ENCODE results near the gene SPINT4.
"Not testable (repeated sequence)": the region's sequence is repeated elsewhere in the genome, so short reads cannot be mapped to it uniquely, and the experiment has no call there.

Gene SPINT4

DNA sequence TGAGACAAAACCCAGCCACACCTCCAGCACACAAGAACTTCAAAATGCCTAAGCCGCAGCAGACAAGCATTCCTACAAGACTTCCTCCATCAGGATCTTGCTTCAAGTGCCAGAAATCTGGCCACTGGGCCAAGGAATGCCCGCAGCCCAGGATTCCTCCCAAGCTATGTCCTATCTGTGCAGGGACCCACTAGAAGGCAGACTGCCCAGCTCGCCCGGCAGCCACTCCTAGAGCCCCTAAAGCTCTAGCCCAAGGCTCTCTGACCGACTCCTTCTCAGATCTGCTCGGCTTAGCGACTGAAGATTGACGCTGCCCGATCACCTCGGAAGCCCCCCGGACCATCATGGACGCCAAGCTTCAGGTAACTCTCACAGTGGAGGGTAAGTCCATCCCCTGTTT lies 39.8 kb downstream of the SPINT4 start:
- H3K27me3 ChIP-seq (ENCODE audit: control insufficient read depth in 1 of 2, insufficient read depth in 2 of 2, low read length in 2 of 2); H3K9me3 ChIP-seq (ENCODE audit: control insufficient read depth in 1 of 2, low read length in 2 of 2); H3K27ac ChIP-seq (ENCODE audit: low read depth, low read length); H3K36me3 ChIP-seq (ENCODE audit: control insufficient read depth in 1 of 2, insufficient read depth in 2 of 2, low read length in 2 of 2); H3K9ac ChIP-seq (ENCODE audit: low read depth in 1 of 2, low read length in 2 of 2); H3K4me3 ChIP-seq (ENCODE audit: low read depth in 1 of 2, low read length in 2 of 2); H3K4me1 ChIP-seq (ENCODE audit: control insufficient read depth in 1 of 2, insufficient read depth in 2 of 2, low read length in 2 of 2): not testable (repeated sequence)

DNA sequence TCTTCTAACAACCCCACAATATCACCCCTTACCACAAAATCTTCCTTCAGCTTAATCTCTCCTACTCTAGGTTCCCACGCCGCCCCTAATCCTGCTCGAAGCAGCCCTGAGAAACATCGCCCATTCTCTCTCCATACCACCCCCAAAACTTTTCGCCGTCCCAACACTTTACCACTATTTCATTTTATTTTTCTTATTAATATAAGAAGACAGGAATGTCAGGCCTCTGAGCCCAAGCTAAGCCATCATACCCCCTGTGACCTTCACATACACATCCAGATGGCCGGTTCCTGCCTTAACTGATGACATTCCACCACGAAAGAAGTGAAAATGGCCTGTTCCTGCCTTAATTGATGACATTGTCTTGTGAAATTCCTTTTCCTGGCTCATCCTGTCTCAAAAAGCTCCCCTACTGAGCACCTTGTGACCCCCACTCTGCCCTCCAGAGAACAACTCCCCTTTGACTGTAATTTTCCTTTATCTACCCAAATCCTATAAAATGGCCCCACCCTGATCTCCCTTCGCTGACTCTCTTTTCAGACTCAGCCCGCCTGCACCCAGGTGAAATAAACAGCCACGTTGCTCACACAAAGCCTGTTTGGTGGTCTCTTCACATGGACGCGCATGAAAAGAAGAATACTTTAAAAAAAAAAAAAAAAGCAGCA lies 42.6 kb downstream of the SPINT4 start:
- not testable (repeated sequence) for H3K36me3 ChIP-seq (ENCODE audit: control insufficient read depth in 1 of 2, insufficient read depth in 2 of 2, low read length in 2 of 2); H3K4me3 ChIP-seq (ENCODE audit: low read depth in 1 of 2, low read length in 2 of 2); H3K9me3 ChIP-seq (ENCODE audit: control insufficient read depth in 1 of 2, low read length in 2 of 2); H3K27me3 ChIP-seq (ENCODE audit: control insufficient read depth in 1 of 2, insufficient read depth in 2 of 2, low read length in 2 of 2); H3K4me1 ChIP-seq (ENCODE audit: control insufficient read depth in 1 of 2, insufficient read depth in 2 of 2, low read length in 2 of 2); H3K27ac ChIP-seq (ENCODE audit: low read depth, low read length); H3K9ac ChIP-seq (ENCODE audit: low read depth in 1 of 2, low read length in 2 of 2)

DNA sequence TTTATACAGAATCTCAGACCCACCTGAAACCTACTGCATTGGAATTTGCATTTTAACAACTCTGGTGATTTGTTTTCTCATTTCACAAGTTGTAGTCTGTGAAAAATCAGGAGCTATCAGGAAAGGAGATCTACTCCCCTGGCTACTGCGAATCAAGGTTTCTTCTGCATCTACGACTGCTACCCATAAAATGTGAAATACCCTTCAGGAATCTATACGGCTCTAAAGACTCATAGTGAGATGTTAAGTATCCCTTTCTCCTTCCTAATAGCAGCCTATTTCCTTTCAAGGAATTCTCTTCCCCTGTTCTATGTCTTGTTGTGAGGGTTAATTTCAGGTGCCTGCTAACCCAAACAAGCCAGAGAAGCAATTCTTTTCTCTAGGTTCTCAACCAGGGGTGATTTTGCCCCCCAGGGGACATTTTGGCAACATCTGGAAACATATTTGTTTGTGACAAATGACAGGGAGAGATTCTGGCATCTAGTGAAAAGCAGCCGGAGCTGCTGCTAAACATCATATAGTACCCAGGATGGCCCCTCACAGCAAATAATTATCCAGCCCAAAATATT lies 43.2 kb downstream of the SPINT4 start:
- Histone ChIP-seq H3K4me3 (ENCODE audit: low read depth in 1 of 2, low read length in 2 of 2) (no peak overlapping the region), H3K9ac (ENCODE audit: low read depth in 1 of 2, low read length in 2 of 2) (no peak overlapping the region), H3K27ac (ENCODE audit: low read depth, low read length) (no peak overlapping the region), H3K36me3 (ENCODE audit: control insufficient read depth in 1 of 2, insufficient read depth in 2 of 2, low read length in 2 of 2) (no peaks in the 10 kb centered on the region), H3K4me1 (ENCODE audit: control insufficient read depth in 1 of 2, insufficient read depth in 2 of 2, low read length in 2 of 2) (peaks cover 0 to under 1% of the 10 kb centered on the region in 2 donors), H3K9me3 (ENCODE audit: control insufficient read depth in 1 of 2, low read length in 2 of 2) (no peaks in the 10 kb centered on the region), H3K27me3 (ENCODE audit: control insufficient read depth in 1 of 2, insufficient read depth in 2 of 2, low read length in 2 of 2) (no peaks in the 10 kb centered on the region)

- H3K4me3 ChIP-seq (ENCODE audit: low read depth in 1 of 2, low read length in 2 of 2): no peak overlapping the region
- no peak overlapping the region for H3K27ac ChIP-seq (ENCODE audit: low read depth, low read length)
Observed at GRCh38 chr20:45765980-45766379, 43.8 kb downstream of the SPINT4 start.

GRCh38 chr20:45768479-45768878 lies 46.3 kb downstream of the SPINT4 start:
- Histone ChIP-seq H3K36me3 (ENCODE audit: control insufficient read depth in 1 of 2, insufficient read depth in 2 of 2, low read length in 2 of 2) (no peaks in the 10 kb centered on the region), H3K4me1 (ENCODE audit: control insufficient read depth in 1 of 2, insufficient read depth in 2 of 2, low read length in 2 of 2) (peaks cover 12 to 13% of the 10 kb centered on the region in 2 donors), H3K9me3 (ENCODE audit: control insufficient read depth in 1 of 2, low read length in 2 of 2) (no peaks in the 10 kb centered on the region), H3K4me3 (ENCODE audit: low read depth in 1 of 2, low read length in 2 of 2) (no peak overlapping the region), H3K27me3 (ENCODE audit: control insufficient read depth in 1 of 2, insufficient read depth in 2 of 2, low read length in 2 of 2) (no peaks in the 10 kb centered on the region), H3K27ac (ENCODE audit: low read depth, low read length) (no peak overlapping the region), H3K9ac (ENCODE audit: low read depth in 1 of 2, low read length in 2 of 2) (no peak overlapping the region)

More at GRCh38 chr20:45765980-45766379, 43.8 kb downstream of the SPINT4 start:
- Histone ChIP-seq H3K9me3 (ENCODE audit: control insufficient read depth in 1 of 2, low read length in 2 of 2) (no peaks in the 10 kb centered on the region), H3K4me1 (ENCODE audit: control insufficient read depth in 1 of 2, insufficient read depth in 2 of 2, low read length in 2 of 2) (peaks cover 4 to 6% of the 10 kb centered on the region in 2 donors), H3K36me3 (ENCODE audit: control insufficient read depth in 1 of 2, insufficient read depth in 2 of 2, low read length in 2 of 2) (no peaks in the 10 kb centered on the region), H3K9ac (ENCODE audit: low read depth in 1 of 2, low read length in 2 of 2) (no peak overlapping the region), H3K27me3 (ENCODE audit: control insufficient read depth in 1 of 2, insufficient read depth in 2 of 2, low read length in 2 of 2) (no peaks in the 10 kb centered on the region)

DNA sequence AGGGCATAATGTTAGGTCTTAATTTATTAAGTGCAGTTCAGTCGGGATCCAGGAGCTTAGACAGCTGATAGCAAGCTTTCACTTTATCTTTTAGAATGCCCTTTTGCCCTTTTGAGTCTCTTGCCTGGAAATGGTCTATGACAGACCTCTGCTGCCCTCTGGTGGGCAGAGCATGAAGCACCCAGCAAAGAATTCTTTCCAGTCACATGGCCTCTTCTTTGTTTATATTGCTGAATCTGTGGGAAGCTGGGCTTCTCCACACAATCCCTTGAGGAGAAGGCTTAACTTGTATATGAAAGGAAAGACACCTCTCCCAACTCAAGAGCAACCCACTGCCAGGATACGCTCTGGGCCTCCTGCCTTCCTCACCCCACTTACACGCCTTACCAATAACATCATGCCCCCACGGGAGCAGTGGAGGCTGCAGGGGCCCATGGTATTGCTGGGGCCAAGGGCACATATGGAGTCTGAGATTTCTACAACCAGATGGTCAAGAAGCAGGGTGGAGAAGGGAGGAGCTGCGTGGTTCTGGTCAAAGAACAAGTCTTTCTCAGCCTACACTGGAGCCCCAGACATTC lies 49.1 kb downstream of the SPINT4 start:
- peaks cover 12 to 13% of the 10 kb centered on the region in 2 donors for H3K4me1 ChIP-seq (ENCODE audit: control insufficient read depth in 1 of 2, insufficient read depth in 2 of 2, low read length in 2 of 2)
- H3K9ac ChIP-seq (ENCODE audit: low read depth in 1 of 2, low read length in 2 of 2): peak overlapping the region in 1 of 2 donors; percentile 10
- no peaks in the 10 kb centered on the region for H3K27me3 ChIP-seq (ENCODE audit: control insufficient read depth in 1 of 2, insufficient read depth in 2 of 2, low read length in 2 of 2)
- H3K27ac ChIP-seq (ENCODE audit: low read depth, low read length): no peak overlapping the region
- H3K9me3 ChIP-seq (ENCODE audit: control insufficient read depth in 1 of 2, low read length in 2 of 2): no peaks in the 10 kb centered on the region
- H3K4me3 ChIP-seq (ENCODE audit: low read depth in 1 of 2, low read length in 2 of 2): peak overlapping the region in 1 of 2 donors; percentile 14
- H3K36me3 ChIP-seq (ENCODE audit: control insufficient read depth in 1 of 2, insufficient read depth in 2 of 2, low read length in 2 of 2): no peaks in the 10 kb centered on the region

- Histone ChIP-seq H3K4me1 (ENCODE audit: control insufficient read depth in 1 of 2, insufficient read depth in 2 of 2, low read length in 2 of 2) (peaks cover 12 to 13% of the 10 kb centered on the region in 2 donors), H3K9me3 (ENCODE audit: control insufficient read depth in 1 of 2, low read length in 2 of 2) (no peaks in the 10 kb centered on the region), H3K27ac (ENCODE audit: low read depth, low read length) (no peak overlapping the region), H3K9ac (ENCODE audit: low read depth in 1 of 2, low read length in 2 of 2) (no peak overlapping the region), H3K36me3 (ENCODE audit: control insufficient read depth in 1 of 2, insufficient read depth in 2 of 2, low read length in 2 of 2) (no peaks in the 10 kb centered on the region), H3K4me3 (ENCODE audit: low read depth in 1 of 2, low read length in 2 of 2) (no peak overlapping the region), H3K27me3 (ENCODE audit: control insufficient read depth in 1 of 2, insufficient read depth in 2 of 2, low read length in 2 of 2) (no peaks in the 10 kb centered on the region)
Observed at GRCh38 chr20:45772693-45773092, 50.5 kb downstream of the SPINT4 start.

DNA sequence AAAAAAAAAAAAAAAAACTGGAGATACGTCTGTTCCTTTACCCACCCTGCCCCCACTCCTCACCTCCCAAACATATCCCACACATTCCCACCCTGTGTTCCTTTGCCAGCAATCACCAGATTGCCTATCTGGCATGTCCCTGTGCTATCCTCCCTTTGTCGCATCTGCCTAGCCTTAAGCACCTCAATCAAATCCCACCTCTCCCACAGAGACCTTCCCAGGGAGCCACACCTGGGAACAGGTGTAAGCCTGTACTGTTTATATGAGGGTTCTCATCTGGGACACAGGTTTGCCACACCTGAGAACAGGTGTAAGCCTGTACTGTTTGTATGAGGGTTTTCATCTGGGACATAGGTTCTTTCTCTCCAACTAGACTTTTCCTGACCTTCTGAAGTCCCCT lies 52.8 kb downstream of the SPINT4 start:
- Histone ChIP-seq H3K27ac (ENCODE audit: low read depth, low read length) (no peak overlapping the region), H3K36me3 (ENCODE audit: control insufficient read depth in 1 of 2, insufficient read depth in 2 of 2, low read length in 2 of 2) (no peaks in the 10 kb centered on the region), H3K27me3 (ENCODE audit: control insufficient read depth in 1 of 2, insufficient read depth in 2 of 2, low read length in 2 of 2) (no peaks in the 10 kb centered on the region), H3K9me3 (ENCODE audit: control insufficient read depth in 1 of 2, low read length in 2 of 2) (no peaks in the 10 kb centered on the region), H3K4me1 (ENCODE audit: control insufficient read depth in 1 of 2, insufficient read depth in 2 of 2, low read length in 2 of 2) (peaks cover 13 to 22% of the 10 kb centered on the region in 2 donors), H3K4me3 (ENCODE audit: low read depth in 1 of 2, low read length in 2 of 2) (no peak overlapping the region), H3K9ac (ENCODE audit: low read depth in 1 of 2, low read length in 2 of 2) (no peak overlapping the region)

DNA sequence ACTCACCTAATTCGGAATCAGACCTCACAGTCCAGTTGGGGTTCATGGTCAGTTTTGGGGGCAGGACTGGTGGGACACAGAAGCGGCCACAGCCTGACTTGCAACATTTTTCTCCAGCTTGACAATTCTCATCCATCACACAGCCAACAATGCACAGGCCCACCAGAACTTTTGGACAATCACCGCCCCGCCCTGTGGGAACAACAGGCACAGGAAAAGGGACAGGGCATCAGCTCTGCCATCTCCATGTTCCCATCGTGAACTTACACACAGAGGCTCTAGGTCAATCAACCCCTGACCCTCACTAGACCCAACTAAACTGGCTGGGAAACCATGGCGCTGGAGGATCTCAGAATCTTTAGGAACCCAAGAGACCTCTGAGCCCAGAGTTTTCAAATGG lies 53.3 kb downstream of the SPINT4 start:
- Histone ChIP-seq H3K9me3 (ENCODE audit: control insufficient read depth in 1 of 2, low read length in 2 of 2) (no peaks in the 10 kb centered on the region), H3K4me1 (ENCODE audit: control insufficient read depth in 1 of 2, insufficient read depth in 2 of 2, low read length in 2 of 2) (peaks cover 12 to 22% of the 10 kb centered on the region in 2 donors), H3K27ac (ENCODE audit: low read depth, low read length) (no peak overlapping the region), H3K27me3 (ENCODE audit: control insufficient read depth in 1 of 2, insufficient read depth in 2 of 2, low read length in 2 of 2) (no peaks in the 10 kb centered on the region), H3K4me3 (ENCODE audit: low read depth in 1 of 2, low read length in 2 of 2) (no peak overlapping the region), H3K9ac (ENCODE audit: low read depth in 1 of 2, low read length in 2 of 2) (no peak overlapping the region), H3K36me3 (ENCODE audit: control insufficient read depth in 1 of 2, insufficient read depth in 2 of 2, low read length in 2 of 2) (no peaks in the 10 kb centered on the region)

Data from duodenal mucosa (tissue), 2 donors.